Measurements from ENCODE around the gene C5orf15. TPM values are rescaled to one million over a fixed set of nuclear protein-coding genes. Genes with fewer than 3 reads are reported as not detected.

Gene C5orf15
- total and polyA plus RNA-seq, 4 donors: 21.6 to 118 (median 40.0) TPM

GRCh38 chr5:133969654-133970324, 1.4 kb upstream of the C5orf15 start:
- Histone ChIP-seq H3K9me3 (ENCODE audit: control insufficient read depth in 4 of 4, insufficient read depth in 3 of 4, low read length in 3 of 4) (no peaks in the 10 kb centered on the region), H3K36me3 (ENCODE audit: control insufficient read depth in 4 of 4, insufficient read depth in 4 of 4, low read length in 4 of 4) (peaks cover 16 to 21% (median 19%) of the 10 kb centered on the region in 4 donors), H3K27ac (ENCODE audit: low read depth in 1 of 2, low read length in 1 of 2) (no peak overlapping the region), H3K4me3 (no peak overlapping the region), H3K9ac (ENCODE audit: insufficient read depth in 1 of 2, low read length in 2 of 2) (no peak overlapping the region), H3K27me3 (ENCODE audit: control insufficient read depth in 3 of 3, insufficient read depth in 3 of 3, low read length in 2 of 3) (no peaks in the 10 kb centered on the region), H3K4me1 (ENCODE audit: control insufficient read depth in 5 of 5, insufficient read depth in 5 of 5, low read length in 5 of 5) (peaks cover 0 to 13% (median 6%) of the 10 kb centered on the region in 5 donors)
- 85 to 90% methylated on average over 7 of the region's 7 CpGs for WGBS, 2 donors
- DNase-seq (no peak), ATAC-seq (ENCODE audit: insufficient read depth, low FRiP score) (no peak)
- TF ChIP-seq, protein P1, sequence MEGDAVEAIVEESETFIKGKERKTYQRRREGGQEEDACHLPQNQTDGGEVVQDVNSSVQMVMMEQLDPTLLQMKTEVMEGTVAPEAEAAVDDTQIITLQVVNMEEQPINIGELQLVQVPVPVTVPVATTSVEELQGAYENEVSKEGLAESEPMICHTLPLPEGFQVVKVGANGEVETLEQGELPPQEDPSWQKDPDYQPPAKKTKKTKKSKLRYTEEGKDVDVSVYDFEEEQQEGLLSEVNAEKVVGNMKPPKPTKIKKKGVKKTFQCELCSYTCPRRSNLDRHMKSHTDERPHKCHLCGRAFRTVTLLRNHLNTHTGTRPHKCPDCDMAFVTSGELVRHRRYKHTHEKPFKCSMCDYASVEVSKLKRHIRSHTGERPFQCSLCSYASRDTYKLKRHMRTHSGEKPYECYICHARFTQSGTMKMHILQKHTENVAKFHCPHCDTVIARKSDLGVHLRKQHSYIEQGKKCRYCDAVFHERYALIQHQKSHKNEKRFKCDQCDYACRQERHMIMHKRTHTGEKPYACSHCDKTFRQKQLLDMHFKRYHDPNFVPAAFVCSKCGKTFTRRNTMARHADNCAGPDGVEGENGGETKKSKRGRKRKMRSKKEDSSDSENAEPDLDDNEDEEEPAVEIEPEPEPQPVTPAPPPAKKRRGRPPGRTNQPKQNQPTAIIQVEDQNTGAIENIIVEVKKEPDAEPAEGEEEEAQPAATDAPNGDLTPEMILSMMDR (IDR thresholded peaks at IDR 0.05; ENCODE audit: control extremely low read depth, extremely low read depth): no peak

- ATAC-seq (ENCODE audit: insufficient read depth, low FRiP score): peak; percentile 14
- Histone ChIP-seq H3K4me1 (ENCODE audit: control insufficient read depth in 5 of 5, insufficient read depth in 5 of 5, low read length in 5 of 5) (peaks cover 0 to 13% (median 7%) of the 10 kb centered on the region in 5 donors), H3K27me3 (ENCODE audit: control insufficient read depth in 3 of 3, insufficient read depth in 3 of 3, low read length in 2 of 3) (no peaks in the 10 kb centered on the region), H3K9ac (ENCODE audit: insufficient read depth in 1 of 2, low read length in 2 of 2) (peak overlapping the region; percentile 98 to 99), H3K9me3 (ENCODE audit: control insufficient read depth in 4 of 4, insufficient read depth in 3 of 4, low read length in 3 of 4) (no peaks in the 10 kb centered on the region), H3K27ac (ENCODE audit: low read depth in 1 of 2, low read length in 1 of 2) (peak overlapping the region; percentile 75 to 96), H3K36me3 (ENCODE audit: control insufficient read depth in 4 of 4, insufficient read depth in 4 of 4, low read length in 4 of 4) (peaks cover 0 to 11% (median 4%) of the 10 kb centered on the region in 4 donors), H3K4me3 (peak overlapping the region; percentile 76)
- DNase-seq: peak; percentile 28 to 43 (median 31)
- TF ChIP-seq, protein P1 (IDR thresholded peaks at IDR 0.05; ENCODE audit: control extremely low read depth, extremely low read depth): no peak
- WGBS, 2 donors: 0 to 3% methylated on average over 12 of the region's 12 CpGs
Observed at GRCh38 chr5:133967698-133968203, 674 bp downstream of the C5orf15 start.

DNA sequence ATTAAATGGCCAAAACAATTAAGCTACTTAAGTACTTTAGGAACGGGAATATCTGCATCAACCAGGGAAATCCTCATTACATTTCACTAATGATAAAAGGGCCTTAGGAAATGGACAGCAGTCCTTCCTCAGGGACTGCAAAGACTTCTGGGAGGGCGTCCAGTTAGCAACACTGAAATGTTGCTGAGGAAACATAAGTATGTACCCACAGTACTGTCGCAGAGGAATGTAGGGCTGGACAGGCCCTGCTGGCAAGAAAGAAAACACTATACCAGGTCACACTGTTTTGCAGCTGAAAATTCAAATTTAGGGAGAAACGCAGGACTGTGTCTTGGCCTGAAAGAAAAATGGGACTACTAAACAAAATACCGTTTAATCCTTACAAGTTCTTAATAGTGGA, 1.3 kb downstream of the C5orf15 start:
- H3K36me3 ChIP-seq (ENCODE audit: control insufficient read depth in 4 of 4, insufficient read depth in 4 of 4, low read length in 4 of 4): peaks cover 0 to 11% (median 2%) of the 10 kb centered on the region in 4 donors
- peaks cover 0 to 13% (median 7%) of the 10 kb centered on the region in 5 donors for H3K4me1 ChIP-seq (ENCODE audit: control insufficient read depth in 5 of 5, insufficient read depth in 5 of 5, low read length in 5 of 5)
- TF ChIP-seq, protein P1 (IDR thresholded peaks at IDR 0.05; ENCODE audit: control extremely low read depth, extremely low read depth): no peak
- no peak overlapping the region for H3K4me3 ChIP-seq
- peak overlapping the region; percentile 98 to 99 for H3K9ac ChIP-seq (ENCODE audit: insufficient read depth in 1 of 2, low read length in 2 of 2)
- WGBS, 2 donors: 64 to 83% methylated on average over 5 of the region's 5 CpGs
- H3K27me3 ChIP-seq (ENCODE audit: control insufficient read depth in 3 of 3, insufficient read depth in 3 of 3, low read length in 2 of 3): no peaks in the 10 kb centered on the region
- no peak for ATAC-seq (ENCODE audit: insufficient read depth, low FRiP score)
- H3K27ac ChIP-seq (ENCODE audit: low read depth in 1 of 2, low read length in 1 of 2): peak overlapping the region; percentile 22 to 75
- no peaks in the 10 kb centered on the region for H3K9me3 ChIP-seq (ENCODE audit: control insufficient read depth in 4 of 4, insufficient read depth in 3 of 4, low read length in 3 of 4)
- DNase-seq: no peak

Measured in lung (tissue), 12 donors.